C1 segment of cervical spinal cord (tissue), 14 donors: ENCODE measurements around the gene CASP2.
A peak's percentile ranks its signal among the peaks of the same experiment; 100 is the strongest.

Experiments used
- DNase-seq, 14 donors: peaks; one replicate each; lab custom pipeline; 2025; lab: John Stamatoyannopoulos, UW

CASP2 gene

DNA sequence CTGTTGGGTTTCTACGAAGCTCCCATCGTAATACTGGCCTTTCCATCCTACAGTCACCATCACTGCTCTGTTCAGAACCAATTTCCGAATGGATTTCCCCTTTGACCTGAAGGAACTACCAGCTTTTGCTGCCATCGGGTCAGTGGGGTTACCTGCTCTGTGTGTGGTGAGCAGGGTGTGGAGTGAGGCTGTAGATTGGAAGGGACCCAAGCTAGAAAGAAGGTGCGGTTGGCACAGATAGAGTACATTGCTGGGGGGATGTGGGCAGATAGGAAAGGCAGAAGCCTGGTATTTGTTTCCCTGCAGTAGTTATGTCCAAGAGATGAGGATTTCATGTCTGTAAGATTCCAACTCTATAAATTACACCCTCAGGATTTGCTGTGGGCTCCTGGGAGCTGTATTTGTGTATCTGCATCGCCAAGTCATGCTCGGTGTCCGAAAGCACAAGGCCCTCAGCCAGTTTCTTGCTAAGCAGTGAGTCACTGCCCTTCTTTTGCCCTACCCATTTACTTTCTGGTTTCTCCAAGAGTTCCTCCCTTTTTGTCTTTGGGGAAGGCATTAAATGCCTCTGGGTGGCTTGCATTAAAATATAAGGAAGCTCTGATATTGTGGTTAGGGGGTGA is 43.1 kb downstream of the CASP2 start:
- DNase-seq, result no peak

DNA sequence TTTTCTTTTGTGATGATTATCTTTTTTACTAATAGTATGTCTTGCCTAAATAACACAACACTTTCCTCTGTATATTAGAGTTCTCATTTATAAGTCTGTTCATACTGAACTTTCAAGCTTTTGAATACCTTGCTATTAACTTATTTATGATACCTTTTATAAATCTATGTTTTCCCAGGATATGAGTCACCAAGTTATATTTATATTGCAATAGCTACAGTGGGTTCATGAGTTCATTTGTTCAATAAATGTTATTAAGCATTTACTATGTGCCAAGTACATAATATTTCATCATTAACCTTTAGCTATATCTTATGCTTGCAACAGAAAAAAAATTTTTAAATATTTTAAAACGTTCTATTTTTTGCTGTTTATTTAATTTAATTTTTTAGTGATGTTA is 46.1 kb downstream of the CASP2 start:
- no peak for DNase-seq

DNA sequence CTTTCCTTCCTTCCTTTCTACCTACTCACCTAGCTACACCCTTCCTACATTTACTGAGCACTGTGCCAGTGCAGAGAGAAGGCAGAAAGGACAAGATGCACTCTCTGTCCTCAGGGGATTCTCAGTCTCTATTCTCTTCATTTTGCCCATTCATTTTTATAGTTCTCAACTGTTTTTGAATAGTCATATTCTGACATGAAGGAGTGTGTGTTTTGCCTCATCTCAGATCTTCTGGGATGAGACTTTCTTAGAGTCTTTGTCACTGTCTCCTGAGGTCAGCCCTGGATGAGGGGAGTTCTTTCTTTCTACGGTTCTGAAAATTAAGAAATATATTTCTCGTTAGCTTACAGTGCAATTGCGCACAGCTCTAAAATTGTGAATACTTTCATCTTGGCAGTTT is 49.1 kb downstream of the CASP2 start:
- no peak for DNase-seq

DNA sequence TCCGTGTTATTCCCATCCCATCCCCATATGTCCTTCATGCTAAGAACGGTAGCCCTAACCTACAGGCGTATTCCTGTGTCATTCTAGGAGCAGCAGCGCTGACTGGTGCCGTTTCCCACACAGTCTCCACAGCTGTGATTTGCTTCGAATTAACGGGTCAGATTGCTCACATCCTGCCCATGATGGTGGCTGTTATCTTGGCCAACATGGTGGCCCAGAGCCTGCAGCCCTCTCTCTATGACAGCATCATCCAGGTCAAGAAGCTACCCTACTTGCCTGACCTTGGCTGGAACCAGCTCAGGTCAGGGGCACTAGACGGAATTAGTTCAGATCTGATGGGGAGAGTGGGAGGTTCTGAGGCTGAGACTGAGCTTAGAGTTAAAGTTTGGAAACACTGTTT is 53.7 kb downstream of the CASP2 start:
- no peak for DNase-seq

DNA sequence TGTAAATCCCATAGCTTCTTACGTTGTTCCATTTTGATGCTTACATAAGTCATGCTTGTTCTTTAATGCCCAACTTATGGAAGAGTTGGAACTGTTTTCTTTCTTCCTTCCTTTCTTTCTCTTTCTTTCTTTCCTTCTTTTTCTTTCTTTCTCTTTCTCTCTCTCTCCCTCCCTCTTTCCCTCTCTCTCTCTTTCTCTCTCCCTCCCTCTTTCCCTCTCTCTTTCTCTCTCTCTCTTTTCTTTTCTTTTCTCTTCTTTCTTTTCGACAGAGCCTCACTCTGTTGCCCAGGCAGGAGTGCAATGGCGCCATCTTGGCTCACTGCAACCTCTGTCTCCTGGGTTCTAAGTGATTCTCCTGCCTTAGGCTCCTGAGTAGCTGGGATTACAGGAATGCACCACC is 55.4 kb downstream of the CASP2 start:
- no peak for DNase-seq

DNA sequence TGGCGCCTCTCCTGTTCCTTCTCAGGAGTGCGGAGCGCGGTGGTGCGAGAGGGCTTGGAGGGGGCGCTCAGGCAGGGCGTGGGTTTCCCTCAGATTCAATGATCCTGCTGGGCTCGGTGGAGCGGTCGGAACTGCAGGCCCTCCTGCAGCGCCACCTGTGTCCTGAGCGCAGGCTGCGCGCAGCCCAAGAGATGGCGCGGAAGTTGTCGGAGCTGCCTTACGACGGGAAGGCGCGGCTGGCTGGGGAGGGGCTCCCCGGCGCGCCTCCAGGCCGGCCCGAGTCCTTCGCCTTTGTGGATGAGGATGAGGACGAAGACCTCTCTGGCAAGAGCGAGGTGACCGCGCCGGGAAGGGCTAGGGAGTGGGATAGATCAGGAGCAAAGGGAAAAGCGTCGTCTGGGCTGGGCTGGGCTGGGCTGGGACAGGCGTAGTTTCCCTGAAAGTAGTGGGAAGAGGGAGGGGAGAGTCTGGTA is 57.3 kb downstream of the CASP2 start:
- no peak for DNase-seq

DNA sequence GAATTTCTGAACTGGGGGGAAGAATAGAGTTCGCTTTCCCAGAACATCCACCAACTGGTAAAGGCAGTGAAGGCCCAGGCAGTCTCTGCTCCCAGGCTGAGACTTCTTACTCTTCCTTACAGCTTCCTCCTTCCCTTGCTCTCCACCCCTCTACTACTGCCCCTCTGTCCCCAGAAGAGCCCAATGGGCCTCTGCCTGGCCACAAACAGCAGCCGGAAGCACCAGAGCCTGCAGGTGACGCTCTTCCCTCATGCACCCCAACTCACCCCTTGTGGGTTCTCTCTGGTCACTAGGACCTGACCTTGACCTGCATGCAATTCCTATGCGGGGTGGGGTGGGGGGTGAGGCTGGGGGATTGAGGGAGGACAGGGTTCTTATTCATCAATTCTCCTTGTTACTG is 57.9 kb downstream of the CASP2 start:
- no peak for DNase-seq

DNA sequence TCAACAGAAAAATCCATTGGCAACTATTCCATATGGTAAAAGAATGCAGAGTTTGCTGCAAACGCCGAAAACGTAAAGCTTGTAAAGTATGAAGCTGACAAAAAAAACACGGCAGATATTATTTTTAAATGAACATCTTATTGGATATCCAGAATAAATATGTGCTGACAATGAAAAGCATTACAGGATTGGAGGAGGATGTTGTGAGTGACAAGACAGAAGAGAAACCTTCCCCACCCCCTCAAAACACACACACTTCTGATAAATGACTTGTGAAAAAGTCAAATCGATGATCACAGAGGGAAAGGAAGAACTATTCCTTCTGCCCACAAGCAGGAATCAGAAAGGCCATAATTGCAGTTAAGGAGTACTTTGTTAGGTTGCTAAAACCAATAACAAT is 59.8 kb downstream of the CASP2 start:
- DNase-seq, result no peak

DNA sequence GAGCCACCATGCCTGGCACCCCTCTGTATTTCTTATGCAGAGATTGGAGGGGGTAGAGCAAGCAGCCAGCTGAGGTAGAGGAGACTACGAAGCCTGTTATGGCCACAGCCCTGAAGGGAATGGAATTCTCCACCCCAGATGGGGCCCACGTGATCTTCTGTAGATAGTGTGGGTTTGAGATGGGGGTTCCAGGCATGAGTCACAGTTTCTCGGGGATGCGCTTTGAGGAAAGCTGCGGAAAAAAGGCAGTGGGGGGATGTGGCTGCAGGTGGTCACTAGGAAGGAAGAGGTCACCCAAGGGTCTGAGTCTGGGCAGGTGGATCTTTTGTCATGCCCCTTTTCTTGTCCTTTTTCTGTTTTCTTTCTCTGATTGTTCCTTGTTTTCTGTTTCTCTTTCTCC is 62.9 kb downstream of the CASP2 start:
- no peak for DNase-seq

DNA sequence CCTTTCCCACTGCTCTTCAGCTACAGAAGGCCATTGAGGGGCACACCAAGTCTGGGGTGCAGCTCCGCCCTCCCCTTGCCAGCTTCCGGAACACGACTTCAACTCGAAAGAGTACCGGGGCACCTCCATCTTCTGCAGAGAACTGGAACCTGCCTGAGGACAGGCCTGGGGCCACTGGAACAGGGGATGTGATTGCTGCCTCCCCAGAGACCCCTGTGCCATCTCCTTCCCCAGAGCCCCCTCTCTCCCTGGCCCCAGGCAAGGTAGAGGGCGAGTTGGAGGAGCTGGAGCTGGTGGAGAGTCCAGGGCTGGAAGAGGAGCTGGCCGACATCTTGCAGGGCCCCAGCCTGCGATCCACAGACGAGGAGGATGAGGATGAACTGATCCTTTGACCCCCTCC is 63.4 kb downstream of the CASP2 start:
- DNase-seq, result no peak

DNA sequence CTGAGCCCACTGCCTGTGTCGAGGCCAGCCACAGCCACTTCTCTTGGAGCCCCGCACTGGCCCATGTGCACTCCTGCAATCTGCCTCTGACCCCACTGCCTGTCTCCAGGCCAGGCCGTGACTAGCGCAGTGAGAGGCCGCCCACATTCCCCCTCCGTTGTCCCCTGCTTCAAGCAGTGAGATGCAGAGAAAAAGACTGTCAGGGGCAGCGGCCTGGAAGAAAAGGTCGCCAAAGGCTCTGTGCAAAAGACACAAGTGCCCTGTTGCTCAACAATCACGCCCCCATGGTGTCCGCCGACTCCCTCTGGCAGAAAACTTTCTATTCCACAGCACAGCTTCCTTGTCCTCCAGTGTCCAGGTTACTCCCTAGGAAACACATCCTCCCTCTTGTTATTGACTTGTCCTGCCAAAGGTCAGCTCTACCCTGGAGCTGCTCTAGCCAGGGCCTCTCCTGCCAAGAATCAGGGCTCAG is 64.4 kb downstream of the CASP2 start:
- peak in 1 of 14 donors; percentile 12 for DNase-seq

DNA sequence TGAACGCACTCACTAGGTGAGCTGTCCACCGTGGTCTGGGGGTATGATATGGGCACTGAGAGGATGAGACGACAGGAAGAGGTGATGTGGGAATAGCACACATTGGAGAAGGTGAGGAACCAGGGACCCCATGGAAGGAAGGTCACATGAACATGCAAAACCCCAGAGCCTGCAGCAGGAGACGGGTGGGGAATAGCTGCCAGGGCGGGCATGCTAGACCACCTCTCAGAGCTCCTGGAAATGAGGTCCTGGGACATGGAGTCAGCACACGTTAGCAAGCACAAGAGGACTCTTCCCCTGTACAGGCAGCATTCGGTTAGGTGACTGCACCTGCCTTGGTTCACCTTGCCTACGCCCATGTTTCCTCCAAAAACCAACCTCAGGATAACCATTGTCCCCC is 66.2 kb downstream of the CASP2 start:
- no peak for DNase-seq

DNA sequence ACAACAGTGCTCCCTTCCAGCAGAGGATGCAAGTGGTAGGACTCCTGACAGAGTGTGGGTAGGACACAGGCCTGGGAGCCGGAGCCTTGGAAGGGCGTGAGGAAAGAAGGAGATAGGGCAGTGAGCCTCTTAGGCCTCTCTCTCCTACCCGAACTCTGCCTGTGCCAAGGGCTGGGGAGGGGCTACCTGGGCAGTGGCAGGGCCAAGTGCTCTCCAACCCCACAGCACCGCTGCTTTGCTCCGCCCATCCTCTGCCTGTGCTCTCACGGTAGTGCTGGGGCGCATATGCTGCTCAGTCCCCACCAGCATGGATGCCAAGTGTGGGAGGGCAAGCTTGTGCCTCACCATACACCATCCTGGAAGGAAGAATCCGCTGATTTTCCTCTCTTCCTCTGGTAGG is 66.8 kb downstream of the CASP2 start:
- DNase-seq, result no peak

DNA sequence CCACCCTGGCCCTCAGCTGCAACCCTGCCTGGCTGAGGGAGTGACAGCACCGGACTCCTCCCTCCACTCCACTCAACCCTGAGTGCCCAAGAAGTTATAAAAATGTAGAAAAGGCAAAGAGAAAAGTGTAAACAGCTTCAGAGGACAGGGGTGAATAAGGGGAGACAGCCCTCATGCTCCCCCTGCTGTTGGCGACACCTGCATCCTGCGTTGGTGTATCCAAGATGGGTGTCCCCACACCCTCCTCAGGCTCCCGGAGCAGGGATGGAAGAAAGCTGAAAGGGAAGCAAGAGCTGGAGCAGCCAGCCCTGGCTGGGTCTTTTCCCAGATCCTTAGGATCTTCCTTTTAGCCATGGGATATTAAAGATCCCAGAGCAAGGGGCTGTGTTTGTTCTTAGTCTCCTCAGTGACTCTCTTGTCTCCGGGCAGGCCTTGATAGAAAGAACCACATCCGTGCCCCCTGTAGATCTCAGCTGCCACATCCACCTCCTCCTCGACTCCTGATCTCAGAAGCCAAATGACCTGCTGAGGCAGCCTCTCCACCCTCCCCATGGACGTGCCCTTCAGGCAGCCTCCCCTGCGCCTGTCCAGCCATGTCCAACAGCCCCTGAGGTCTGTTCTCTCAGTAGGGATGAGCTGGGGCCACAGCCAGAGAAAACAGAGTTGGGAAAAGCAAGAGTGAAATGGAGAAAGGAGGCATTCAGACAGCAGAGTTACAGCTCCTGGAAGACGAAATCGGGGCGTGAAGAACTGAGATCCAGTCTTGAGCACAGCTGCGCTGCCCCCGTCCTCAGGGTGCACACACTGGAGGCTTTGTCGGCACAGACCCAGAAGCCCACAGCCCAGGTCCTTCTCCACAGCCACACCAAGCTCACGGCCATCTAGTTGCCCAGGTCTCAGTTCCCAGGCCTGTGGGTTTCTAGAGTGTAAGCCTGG is 67.6 kb downstream of the CASP2 start:
- DNase-seq, result no peak

DNA sequence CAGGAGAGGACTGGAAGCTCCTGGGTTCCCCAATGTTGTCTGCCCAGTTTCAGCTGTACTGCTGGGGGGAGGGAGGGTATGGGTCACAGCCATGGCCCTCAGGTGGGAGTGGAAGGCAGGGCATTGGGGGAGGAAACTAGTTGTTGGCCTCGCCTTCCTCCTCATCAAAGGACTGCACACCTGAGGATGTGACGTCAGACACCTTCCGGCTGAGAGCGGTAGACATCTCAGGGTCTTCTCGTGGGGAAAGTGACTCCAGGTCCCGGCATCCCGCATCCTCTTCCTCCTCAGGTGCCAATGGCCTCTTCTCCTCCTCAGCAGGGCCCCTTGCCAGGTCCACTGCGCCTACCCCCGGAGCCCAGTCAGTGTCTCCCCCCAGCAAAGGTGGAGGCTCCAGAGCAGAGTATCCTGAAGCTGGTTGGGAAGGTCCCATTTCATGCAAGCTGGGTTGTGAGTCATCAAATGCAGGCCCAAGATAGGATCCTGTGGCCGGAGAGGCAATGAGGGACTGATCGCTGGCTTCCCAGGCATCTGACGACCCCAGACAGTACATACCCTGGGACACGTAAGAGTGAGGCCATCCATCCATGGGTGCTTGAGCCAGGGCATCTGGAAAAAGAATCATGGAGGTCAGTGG is 68.4 kb downstream of the CASP2 start:
- DNase-seq, result no peak
